Fibroblast of mammary gland (primary cell): ENCODE data around the gene DIDO1.

Experiments used
- DNase-seq: peaks from one replicate; pipeline ENCODE4 v3.0.0-alpha.2; 2010; ENCODE audit warnings: low read depth
- H3K4me3 ChIP-seq: 2 replicates; pipeline ENCODE4 v1.5.1; 2011; ENCODE audit warnings: low read depth, mild to moderate bottlenecking, low read length, moderate library complexity; ENCODE audit not compliant: control insufficient read depth
- CTCF ChIP-seq: conservative IDR thresholded peaks from 2 replicates; pipeline ENCODE4 v1.5.1; 2011; ENCODE audit warnings: low read depth, low read length, inconsistent platforms; ENCODE audit not compliant: control insufficient read depth, insufficient read depth

The DIDO1 gene

GRCh38 chr20:62966212-62967148, 40.2 kb upstream of the DIDO1 start:
- DNase-seq, result no peak
- H3K4me3 ChIP-seq, result no peak overlapping the region
- no peak for TF ChIP-seq CTCF

GRCh38 chr20:62965363-62965771, 39.1 kb upstream of the DIDO1 start:
- no peak overlapping the region for H3K4me3 ChIP-seq
- DNase-seq, result no peak
- no peak for TF ChIP-seq CTCF

GRCh38 chr20:62964700-62965099, 38.4 kb upstream of the DIDO1 start:
- no peak overlapping the region for H3K4me3 ChIP-seq
- no peak for TF ChIP-seq CTCF
- no peak for DNase-seq

GRCh38 chr20:62963614-62964397, 37.5 kb upstream of the DIDO1 start:
- DNase-seq, result no peak
- TF ChIP-seq CTCF, result no peak
- no peak overlapping the region for H3K4me3 ChIP-seq

- H3K4me3 ChIP-seq, result no peak overlapping the region
- TF ChIP-seq CTCF, result no peak
- no peak for DNase-seq
Measured at GRCh38 chr20:62962891-62963613, 36.7 kb upstream of the DIDO1 start.

- no peak overlapping the region for H3K4me3 ChIP-seq
- TF ChIP-seq CTCF, result no peak
- DNase-seq, result no peak
Measured at GRCh38 chr20:62962221-62962879, 36.0 kb upstream of the DIDO1 start.
